Endothelial cell of umbilical vein (primary cell): Measurements from ENCODE around the gene SPOCD1. TPM values are rescaled to one million over a fixed set of nuclear protein-coding genes. Genes with fewer than 3 reads are reported as not detected.

Experiments
- BruUV-seq: library from RNA; stranded (reverse); fragments of 400-500 nt; replicated peaks from 2 replicates; lab custom pipeline; 2021; lab: Mats Ljungman, UMichigan
- CTCF ChIA-PET: fragments of 300-600, 350-600 bp; sonication (Branson Sonifier 250); formaldehyde crosslinking; loops from one replicate; lab custom pipeline; 2021; ENCODE audit warnings: antibody characterized with exemption, inconsistent platforms; lab: Charles Lee
- POLR2A ChIA-PET: fragments of 300-600, 350-600 bp; sonication (Branson Sonifier 250); formaldehyde crosslinking; loops from one replicate; lab custom pipeline; 2021; ENCODE audit warnings: antibody characterized with exemption, inconsistent platforms; lab: Charles Lee
- DNase-seq: peaks from one replicate; pipeline ENCODE4 v3.0.0-alpha.2; 2011; ENCODE audit warnings: low read depth, low spot score
- FAIRE-seq: peaks from 2 replicates; lab custom pipeline; 2011; peaks lifted over from hg19 to GRCh38; lab: Jason Lieb, UNC
- H2AFZ ChIP-seq: 2 replicates; pipeline ENCODE4 v1.6.0; 2012; ENCODE audit warnings: low read depth, low read length, control low read depth, inconsistent platforms
- H3K27ac ChIP-seq: 2 replicates; pipeline ENCODE4 v1.5.1; 2011; ENCODE audit warnings: low read depth, mild to moderate bottlenecking, control low read depth, low read length, moderate library complexity; ENCODE audit not compliant: insufficient read depth
- H3K27me3 ChIP-seq, 2 experiments: 2 replicates each; pipeline versions ENCODE4 v1.6.0 to v1.6.1; 2011; ENCODE audit warnings: low read length in 2 of 2, mixed read lengths in 1 of 2; ENCODE audit not compliant: control insufficient read depth in 2 of 2, insufficient read depth in 2 of 2
- H3K36me3 ChIP-seq, 2 experiments: 2 replicates in 1 of 2; 3 replicates in 1 of 2; pipeline ENCODE4 v1.5.1; 2011; ENCODE audit warnings: low read length in 2 of 2, mild to moderate bottlenecking in 1 of 2, moderate library complexity in 1 of 2; ENCODE audit not compliant: control insufficient read depth in 2 of 2, insufficient read depth in 2 of 2; ENCODE audit errors: extremely low read depth in 1 of 2
- H3K4me1 ChIP-seq: 3 replicates; pipeline ENCODE4 v1.5.1; 2011; ENCODE audit warnings: mild to moderate bottlenecking, low read length; ENCODE audit not compliant: control insufficient read depth, insufficient read depth; ENCODE audit errors: extremely low read depth
- H3K4me2 ChIP-seq: 2 replicates; pipeline ENCODE4 v1.6.1; 2011; ENCODE audit warnings: low read length, control low read depth, mixed read lengths; ENCODE audit not compliant: insufficient read depth
- H3K4me3 ChIP-seq, 3 experiments: fragments of 200-600 bp in 1 of 3; sonication (generic), shearing (Covaris generic) in 1 of 3; replicated peaks in 1 of 3; 2 replicates each; pipeline ENCODE4 v1.5.1; 2011 to 2016; ENCODE audit warnings: control low read depth in 3 of 3, low read length in 3 of 3, mild to moderate bottlenecking in 2 of 3, inconsistent platforms in 1 of 3, low read depth in 1 of 3, moderate library complexity in 1 of 3; ENCODE audit not compliant: insufficient read depth in 1 of 3
- H3K79me2 ChIP-seq: 2 replicates; pipeline ENCODE4 v1.6.0; 2012; ENCODE audit warnings: low read length, inconsistent platforms; ENCODE audit not compliant: control insufficient read depth, insufficient read depth
- H3K9ac ChIP-seq: replicated peaks from 2 replicates; pipeline ENCODE3; 2011; ENCODE audit warnings: low read length, control low read depth; ENCODE audit not compliant: insufficient read depth; ENCODE audit errors: extremely low read depth
- H3K9me1 ChIP-seq: replicated peaks from 3 replicates; pipeline ENCODE4 v1.6.0; 2011; ENCODE audit warnings: mild to moderate bottlenecking, low read length; ENCODE audit not compliant: control insufficient read depth, insufficient read depth; ENCODE audit errors: extremely low read depth
- H3K9me3 ChIP-seq: replicated peaks from 2 replicates; pipeline ENCODE4 v1.5.1; 2012; ENCODE audit warnings: low read length, inconsistent platforms; ENCODE audit not compliant: control insufficient read depth, insufficient read depth
- H4K20me1 ChIP-seq: replicated peaks from 2 replicates; pipeline ENCODE3; 2011; ENCODE audit warnings: mild to moderate bottlenecking, low read length; ENCODE audit not compliant: control insufficient read depth, insufficient read depth; ENCODE audit errors: extremely low read depth
- EZH2 ChIP-seq: IDR thresholded peaks from 2 replicates; pipeline ENCODE4 v1.6.1; 2012; ENCODE audit warnings: borderline replicate concordance, low read depth, mild to moderate bottlenecking, moderate library complexity, low read length, inconsistent platforms; ENCODE audit not compliant: severe bottlenecking
- FOS ChIP-seq: IDR thresholded peaks from 2 replicates; pipeline ENCODE4 v1.6.1; 2011; ENCODE audit warnings: mild to moderate bottlenecking, low read length, moderate library complexity, borderline replicate concordance; ENCODE audit not compliant: insufficient read depth
- GATA2 ChIP-seq: IDR thresholded peaks from 2 replicates; pipeline ENCODE4 v1.7.0; 2011; ENCODE audit warnings: low read depth, mild to moderate bottlenecking, moderate library complexity, mixed read lengths, low read length; ENCODE audit not compliant: insufficient read length, insufficient read depth
- JUN ChIP-seq: IDR thresholded peaks from 2 replicates; pipeline ENCODE4 v1.6.1; 2011; ENCODE audit warnings: borderline replicate concordance, low read depth; ENCODE audit not compliant: insufficient read length, insufficient read depth
- MYC ChIP-seq: IDR thresholded peaks from one replicate; pipeline ENCODE4 v1.6.1; 2011; ENCODE audit warnings: mild to moderate bottlenecking, low read depth, low read length
- POLR2A ChIP-seq: IDR thresholded peaks from 2 replicates; pipeline ENCODE4 v1.6.1; 2012; ENCODE audit warnings: low read depth, mild to moderate bottlenecking, control low read depth, low read length
- POLR2AphosphoS5 ChIP-seq: IDR thresholded peaks from 2 replicates; pipeline ENCODE4 v1.6.1; 2012; ENCODE audit warnings: low read depth, mild to moderate bottlenecking, control low read depth, low read length, moderate library complexity; ENCODE audit not compliant: insufficient read depth
- dilution Hi-C: fragments of 300-500 bp; cut with MboI; formaldehyde crosslinking; loops from one replicate; pipeline ENCODE4 v1.15.0; 2019; ENCODE audit warnings: low sequenced_read_pairs; ENCODE audit not compliant: extremely low pct_ligation_motif_present
- intact Hi-C: fragments of 100-400 bp; cut with micrococcal nuclease; formaldehyde crosslinking; loops from one replicate; pipeline ENCODE4 v1.10.0; 2022
- polyA plus RNA-seq, 4 experiments: library from polyadenylated mRNA; depleted of rRNA in 3 of 4; stranded (reverse) in 3 of 4; unstranded in 1 of 4; fragments of >200 nt; gene quantifications; 2 replicates each; pipeline versions ENCODE4 v1.2.1 to v1.2.3, GENCODE V29; 2011 to 2012; ENCODE audit warnings: missing spikeins in 1 of 4
- total RNA-seq: library from RNA; stranded (reverse); gene quantifications from 2 replicates; pipeline ENCODE4 v1.2.3, GENCODE V29; 2021
- TF ChIP-seq, protein P1 (sequence below), 2 donors: IDR thresholded peaks; 1 replicate in 1 of 2; 2 replicates in 1 of 2; pipeline ENCODE4 v1.5.1; 2011; ENCODE audit warnings: low read length in 2 of 2, mild to moderate bottlenecking in 2 of 2, moderate library complexity in 2 of 2, control low read depth in 1 of 2, inconsistent platforms in 1 of 2, low read depth in 1 of 2; ENCODE audit not compliant: insufficient read depth in 1 of 2; ENCODE audit errors: extremely low read depth in 1 of 2
- TF ChIP-seq, protein P2 (sequence below): IDR thresholded peaks from 2 replicates; pipeline ENCODE4 v1.6.1; 2011; ENCODE audit not compliant: insufficient read depth, insufficient read length

Gene SPOCD1
- total and polyA plus RNA-seq, 2 donors (not counting 3 experiments of a cell fraction or from before 2014, with no cell fraction given) = 0.27 to 33.0 TPM

DNA sequence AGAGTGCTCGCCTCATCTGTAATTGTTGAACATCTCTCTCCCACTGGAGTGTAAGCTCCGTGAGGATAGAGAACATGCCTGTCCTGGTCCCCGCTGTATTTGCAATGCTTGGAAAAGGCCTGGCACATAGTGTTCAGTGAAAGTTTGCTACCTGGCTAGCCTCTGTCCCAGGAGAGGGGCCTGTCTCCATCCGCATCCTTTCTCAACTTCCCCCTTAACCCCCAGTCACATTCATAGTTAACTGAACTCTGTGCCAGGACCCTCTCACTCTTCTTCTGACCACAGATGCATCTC is 15.2 kb downstream of the SPOCD1 start:
- Histone ChIP-seq H3K27ac (no peak overlapping the region), H3K9me1 (no peaks in the 10 kb centered on the region), H3K4me3 (no peak overlapping the region), H2AFZ (no peak overlapping the region), H3K4me1 (peaks cover 35% of the 10 kb centered on the region), H3K4me2 (no peak overlapping the region), H3K79me2 (peaks cover 30% of the 10 kb centered on the region), H3K9me3 (no peaks in the 10 kb centered on the region), H3K9ac (no peak overlapping the region), H4K20me1 (no peaks in the 10 kb centered on the region), H3K27me3 (no peaks in the 10 kb centered on the region), H3K36me3 (no peaks in the 10 kb centered on the region)
- no peak for DNase-seq
- FAIRE-seq = no peak
- intact Hi-C loops (no loop called here), dilution Hi-C loops (no loop called here)
- CTCF ChIA-PET = interaction anchor here (4.2 to 5.0 kb wide), 2 partner anchors 12 to 164 kb away, joined by 32 to 49 read pairs; no protein-coding TSS in a partner anchor
- TF ChIP-seq, protein P1, sequence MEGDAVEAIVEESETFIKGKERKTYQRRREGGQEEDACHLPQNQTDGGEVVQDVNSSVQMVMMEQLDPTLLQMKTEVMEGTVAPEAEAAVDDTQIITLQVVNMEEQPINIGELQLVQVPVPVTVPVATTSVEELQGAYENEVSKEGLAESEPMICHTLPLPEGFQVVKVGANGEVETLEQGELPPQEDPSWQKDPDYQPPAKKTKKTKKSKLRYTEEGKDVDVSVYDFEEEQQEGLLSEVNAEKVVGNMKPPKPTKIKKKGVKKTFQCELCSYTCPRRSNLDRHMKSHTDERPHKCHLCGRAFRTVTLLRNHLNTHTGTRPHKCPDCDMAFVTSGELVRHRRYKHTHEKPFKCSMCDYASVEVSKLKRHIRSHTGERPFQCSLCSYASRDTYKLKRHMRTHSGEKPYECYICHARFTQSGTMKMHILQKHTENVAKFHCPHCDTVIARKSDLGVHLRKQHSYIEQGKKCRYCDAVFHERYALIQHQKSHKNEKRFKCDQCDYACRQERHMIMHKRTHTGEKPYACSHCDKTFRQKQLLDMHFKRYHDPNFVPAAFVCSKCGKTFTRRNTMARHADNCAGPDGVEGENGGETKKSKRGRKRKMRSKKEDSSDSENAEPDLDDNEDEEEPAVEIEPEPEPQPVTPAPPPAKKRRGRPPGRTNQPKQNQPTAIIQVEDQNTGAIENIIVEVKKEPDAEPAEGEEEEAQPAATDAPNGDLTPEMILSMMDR (IDR thresholded peaks at IDR 0.05; ENCODE audit: extremely low read depth in 1 of 2, insufficient read depth in 1 of 2, low read depth in 1 of 2, low read length in 2 of 2) = no peak
- POLR2A ChIA-PET = no interaction called here
- BruUV-seq = no TSS peak

- BruUV-seq = no TSS peak
- dilution Hi-C loops (no loop called here), intact Hi-C loops (loop anchor here (2.0 kb wide), 1 partner anchor 165 kb away; no protein-coding TSS in a partner anchor)
- CTCF ChIA-PET = interaction anchor here (0.9 to 5.0 kb wide), 5 partner anchors 11 to 203 kb away, joined by 3 to 49 read pairs (median 5); partner anchors contain the start of gene SPOCD1
- TF ChIP-seq, protein P2, sequence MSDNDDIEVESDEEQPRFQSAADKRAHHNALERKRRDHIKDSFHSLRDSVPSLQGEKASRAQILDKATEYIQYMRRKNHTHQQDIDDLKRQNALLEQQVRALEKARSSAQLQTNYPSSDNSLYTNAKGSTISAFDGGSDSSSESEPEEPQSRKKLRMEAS = no peak
- TF ChIP-seq MYC = no peak
- TF ChIP-seq POLR2AphosphoS5 = no peak
- TF ChIP-seq JUN = no peak
- TF ChIP-seq FOS = no peak
- TF ChIP-seq POLR2A = no peak
- no peak for TF ChIP-seq EZH2
- TF ChIP-seq GATA2 = no peak
- TF ChIP-seq, protein P1 (IDR thresholded peaks at IDR 0.05; ENCODE audit: extremely low read depth in 1 of 2, insufficient read depth in 1 of 2, low read depth in 1 of 2, low read length in 2 of 2) = no peak
- Histone ChIP-seq H3K9ac (no peak overlapping the region), H2AFZ (no peak overlapping the region), H3K27me3 (no peaks in the 10 kb centered on the region), H3K27ac (no peak overlapping the region), H4K20me1 (no peaks in the 10 kb centered on the region), H3K9me3 (no peaks in the 10 kb centered on the region), H3K4me3 (no peak overlapping the region), H3K4me2 (no peak overlapping the region), H3K9me1 (no peaks in the 10 kb centered on the region), H3K4me1 (peaks cover 35% of the 10 kb centered on the region), H3K36me3 (no peaks in the 10 kb centered on the region), H3K79me2 (peaks cover 35% of the 10 kb centered on the region)
- DNase-seq = no peak
- POLR2A ChIA-PET = interaction anchor here (0.6 kb wide), 1 partner anchor 262 kb away, joined by 3 read pairs; no protein-coding TSS in a partner anchor
- no peak for FAIRE-seq
Observed at GRCh38 chr1:31799895-31800673, 15.7 kb downstream of the SPOCD1 start.
